GM19351 (cell line): Measurements from ENCODE around the gene PSD.

Experiments used
- ATAC-seq: cut with Tn5 transposase; IDR thresholded peaks from one replicate; pipeline ENCODE4 v1.9.1; 2021; ENCODE audit warnings: mild to moderate bottlenecking, moderate library complexity; ENCODE audit not compliant: unreplicated experiment

PSD gene

GRCh38 chr10:102420714-102421506 is 2.3 kb upstream of the PSD start, which contains the start of gene FBXL15:
Gene FBXL15 (plus strand): TSS chr10:102420836. CDS start chr10:102421130, 294 bp downstream.
- peak; percentile 63 for ATAC-seq

DNA sequence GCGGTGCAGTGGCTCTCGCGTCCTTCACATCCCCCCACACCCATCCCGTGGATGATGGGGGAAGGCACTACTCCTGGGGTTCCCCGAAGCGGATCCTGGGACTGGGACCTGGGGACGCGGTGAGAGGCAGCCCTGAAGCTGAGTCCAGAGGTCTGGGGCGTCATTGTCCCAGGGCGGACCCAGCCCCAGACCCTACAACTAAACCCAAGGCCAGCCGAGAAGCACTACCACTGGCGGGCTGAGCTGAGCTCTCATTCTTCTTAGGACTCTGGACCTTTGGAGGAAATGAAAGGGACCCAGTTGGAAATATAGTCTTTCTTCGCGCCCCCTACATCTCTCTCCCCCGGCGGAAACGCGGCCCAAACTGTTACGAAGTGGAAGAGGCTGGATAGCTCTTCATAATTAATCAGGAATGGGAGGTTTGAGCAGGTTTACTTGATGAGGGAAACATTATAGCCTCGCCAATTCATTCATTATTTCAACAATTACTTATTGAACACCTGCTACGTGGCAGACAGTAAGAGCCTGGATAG is 1.7 kb upstream of the PSD start:
- no peak for ATAC-seq

GRCh38 chr10:102419269-102420180 is 940 bp upstream of the PSD start:
- no peak for ATAC-seq

DNA sequence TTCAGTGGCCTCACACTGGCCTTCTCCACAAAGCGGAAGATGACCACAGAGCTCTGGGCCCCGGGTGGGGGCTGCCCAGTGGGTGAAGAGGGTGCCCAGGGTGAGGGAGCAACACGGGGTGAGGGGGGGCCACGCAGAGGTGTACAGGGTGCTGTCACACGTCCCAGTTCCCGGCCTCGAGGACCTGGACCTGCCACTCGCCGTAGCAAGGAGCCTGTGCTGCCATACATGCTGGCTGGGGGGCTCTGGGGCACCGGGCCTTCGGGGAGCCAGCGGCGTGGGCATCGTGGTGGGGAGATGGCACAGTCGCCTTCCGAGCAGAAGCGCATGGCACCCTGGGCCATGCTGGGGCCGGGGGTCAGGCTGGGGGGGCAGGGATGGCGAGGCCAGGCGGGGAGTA is 1.9 kb downstream of the PSD start:
- no peak for ATAC-seq

DNA sequence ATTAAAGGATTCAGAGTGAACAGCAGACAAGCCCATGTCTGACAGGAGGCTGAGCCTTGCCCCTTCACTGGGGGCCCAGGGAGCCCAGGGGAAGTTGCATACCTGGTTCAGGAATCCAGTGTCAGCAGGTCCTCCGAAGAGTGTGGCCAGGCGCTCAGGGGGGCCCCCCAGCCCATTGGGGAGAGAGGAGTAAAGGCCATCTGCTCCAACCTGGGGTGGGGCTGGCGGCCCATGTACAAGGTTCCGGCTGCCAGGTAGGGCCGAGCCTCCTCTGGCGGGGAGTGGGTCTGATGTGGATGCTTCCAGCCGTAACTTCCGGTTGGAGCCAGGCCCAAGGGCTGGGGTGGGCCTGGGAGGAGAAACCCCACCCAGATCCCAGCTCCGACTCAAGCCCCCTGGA is 2.3 kb downstream of the PSD start:
- no peak for ATAC-seq

- no peak for ATAC-seq
These were observed 3.8 kb downstream of the PSD start for GRCh38 chr10:102414749-102415148.

GRCh38 chr10:102413806-102414561 is 4.6 kb downstream of the PSD start:
- no peak for ATAC-seq

GRCh38 chr10:102413053-102413705 is 5.4 kb downstream of the PSD start:
- no peak for ATAC-seq

DNA sequence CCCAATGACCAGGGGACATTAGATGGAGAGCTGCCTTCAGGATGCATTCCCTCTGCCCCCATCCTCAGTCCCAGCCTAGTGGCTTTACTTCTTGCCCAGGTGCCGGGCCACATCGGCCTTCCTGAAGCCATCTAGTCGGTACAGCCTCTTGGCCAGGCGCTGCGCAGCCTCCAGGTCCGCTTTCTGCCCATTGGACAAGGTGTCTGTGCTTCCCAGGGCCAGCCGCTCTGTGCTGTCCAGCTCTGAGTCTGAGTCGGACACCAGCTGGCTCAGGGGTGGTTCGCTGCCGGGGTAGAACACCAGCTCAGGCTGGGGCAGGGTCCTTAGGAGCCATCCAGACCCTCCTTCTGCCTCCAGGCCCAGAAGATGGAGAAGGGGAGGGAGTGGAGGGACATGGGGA is 6.3 kb downstream of the PSD start:
- ATAC-seq = no peak

DNA sequence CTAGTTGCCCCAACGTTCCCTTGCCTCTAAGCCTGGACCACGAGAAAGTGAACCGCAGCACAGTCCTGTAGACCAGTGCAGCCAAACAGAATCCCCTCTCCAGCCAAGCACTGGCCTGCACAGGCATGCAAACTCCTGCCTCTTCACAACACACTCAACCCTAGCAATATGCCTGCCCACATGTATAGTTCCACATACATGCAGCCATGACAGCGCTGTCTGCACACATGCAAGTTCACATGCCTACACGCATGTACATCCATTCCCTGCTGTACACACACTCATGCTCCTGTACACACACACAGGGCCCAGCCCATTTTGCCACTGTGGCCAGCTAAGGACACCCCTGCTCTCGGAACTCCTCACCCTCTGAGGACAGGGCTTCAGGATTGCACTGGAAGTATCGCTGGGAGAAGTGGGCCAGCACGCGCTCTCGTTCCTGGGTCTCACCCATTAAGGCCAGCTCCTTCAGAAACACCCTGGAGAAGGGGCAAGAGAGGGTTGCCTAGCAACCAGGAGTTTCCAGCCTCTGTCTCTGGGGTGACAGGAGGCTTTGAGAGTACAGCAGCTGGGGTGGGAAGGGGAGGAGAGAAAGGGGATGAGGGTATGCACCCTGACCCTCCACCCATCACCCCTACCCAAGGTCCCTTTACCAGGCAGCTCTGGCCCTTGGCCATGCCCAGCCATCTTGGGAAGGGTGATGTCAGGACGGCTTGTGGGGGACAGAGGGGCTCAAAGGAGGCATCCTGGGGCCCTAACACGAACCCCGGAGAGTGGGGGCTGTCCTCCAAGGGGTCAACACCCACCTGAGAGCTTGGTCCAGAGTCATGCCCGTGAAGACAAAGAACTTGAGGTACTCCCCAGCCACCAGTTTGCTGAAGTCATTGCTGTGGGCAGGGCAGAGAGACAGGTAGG is 7.0 kb downstream of the PSD start:
- no peak for ATAC-seq

- ATAC-seq = no peak
These were observed 8.0 kb downstream of the PSD start for GRCh38 chr10:102410429-102411073.

DNA sequence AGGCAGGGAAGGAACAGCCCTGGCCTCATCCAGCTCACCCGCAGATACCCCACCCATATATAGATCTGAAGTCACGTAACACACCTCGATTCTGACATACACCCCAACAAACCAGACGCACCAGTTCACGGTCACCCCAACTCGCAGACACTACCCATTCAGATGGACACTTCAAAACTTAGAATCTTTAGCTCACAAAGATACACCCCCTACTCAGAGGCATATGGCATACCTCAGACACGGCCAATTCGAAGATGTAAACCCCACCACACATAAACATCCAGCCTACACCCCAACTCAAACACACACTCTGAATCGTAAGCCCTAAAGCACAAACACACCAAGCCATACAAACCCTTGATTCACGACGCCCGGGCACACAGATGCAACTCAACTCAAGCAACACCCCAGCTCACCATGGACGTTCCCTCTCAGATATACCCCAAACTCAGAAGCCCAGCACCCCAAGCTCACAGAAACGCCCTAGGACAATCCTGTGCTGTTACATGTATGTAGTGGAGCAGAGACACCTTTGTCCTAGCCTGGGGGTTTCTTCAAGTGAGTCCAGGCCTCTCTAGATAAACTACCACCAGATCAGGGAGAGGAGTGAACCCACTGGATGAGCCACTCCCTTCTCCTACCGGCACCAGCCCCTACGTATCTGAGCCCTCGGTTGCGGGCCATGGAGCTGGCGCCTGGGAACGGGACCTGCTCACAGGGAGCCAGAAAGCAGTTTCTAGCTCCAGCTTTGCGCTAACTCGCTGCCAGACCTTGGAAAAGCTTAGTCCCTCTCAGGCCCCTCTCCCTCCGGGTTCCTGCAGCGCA is 8.8 kb downstream of the PSD start:
- no peak for ATAC-seq

GRCh38 chr10:102408728-102409603 is 9.6 kb downstream of the PSD start:
- ATAC-seq = no peak

DNA sequence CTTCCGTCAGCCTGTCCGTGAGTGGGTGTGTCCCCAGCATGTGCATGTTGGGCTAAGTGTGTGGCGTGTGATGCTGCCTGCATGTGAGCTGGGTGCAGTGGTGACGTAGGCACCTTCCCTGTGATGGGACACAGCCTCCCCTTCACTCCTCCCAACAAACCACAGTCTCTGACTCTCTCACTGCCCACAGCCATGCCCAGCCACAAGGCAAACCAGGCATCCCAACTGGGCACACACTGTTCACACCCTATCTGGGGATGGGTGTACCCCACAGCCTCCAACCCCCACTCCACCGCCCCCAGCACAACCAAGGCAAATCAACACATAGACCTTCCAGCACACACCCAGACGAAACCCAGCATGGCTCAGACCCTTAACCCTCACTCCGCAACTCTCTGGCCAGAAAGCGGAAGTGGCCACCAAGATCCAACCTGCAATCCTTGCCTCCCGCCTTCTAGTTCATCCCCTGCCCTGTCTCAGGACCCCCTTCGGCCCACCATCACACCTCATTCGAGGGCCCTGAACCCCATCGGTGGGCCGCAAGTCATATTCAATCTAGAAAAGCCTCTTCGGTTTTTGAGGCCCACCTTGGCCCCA is 10.4 kb downstream of the PSD start:
- ATAC-seq = no peak

- no peak for ATAC-seq
These were observed 11.0 kb downstream of the PSD start for GRCh38 chr10:102407425-102408130.

DNA sequence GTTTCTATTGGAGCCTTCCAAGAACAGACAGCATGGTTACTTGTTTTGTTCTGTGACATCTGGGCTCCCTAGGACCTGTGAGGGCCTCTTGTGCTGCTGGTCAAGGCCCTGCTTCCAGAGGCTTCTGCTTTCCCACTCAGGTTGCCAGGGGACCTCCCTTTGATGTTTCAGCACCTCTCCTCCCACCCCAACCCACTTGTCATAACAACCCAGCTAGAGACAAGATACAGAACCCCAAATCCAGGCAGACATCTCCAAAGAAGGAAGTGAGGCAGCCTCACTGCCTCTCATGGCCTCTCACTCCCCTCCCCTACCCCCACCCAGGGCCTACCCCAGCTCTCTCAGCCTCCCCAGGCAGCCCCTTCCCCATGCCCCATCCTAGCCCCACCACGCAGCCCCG is 11.8 kb downstream of the PSD start:
- ATAC-seq = no peak
